GM12873 (cell line): ENCODE results near the gene TPCN2.

Experiments used
- TF ChIP-seq, protein P1 (sequence below): IDR thresholded peaks from 2 replicates; pipeline ENCODE4 v1.5.1; 2012; ENCODE audit warnings: low read depth, mild to moderate bottlenecking, moderate library complexity, low read length, control low read depth; ENCODE audit not compliant: insufficient read depth; ENCODE audit errors: missing control alignments

The TPCN2 gene

GRCh38 chr11:69105461-69106030, 56.8 kb downstream of the TPCN2 start:
- TF ChIP-seq, protein P1, sequence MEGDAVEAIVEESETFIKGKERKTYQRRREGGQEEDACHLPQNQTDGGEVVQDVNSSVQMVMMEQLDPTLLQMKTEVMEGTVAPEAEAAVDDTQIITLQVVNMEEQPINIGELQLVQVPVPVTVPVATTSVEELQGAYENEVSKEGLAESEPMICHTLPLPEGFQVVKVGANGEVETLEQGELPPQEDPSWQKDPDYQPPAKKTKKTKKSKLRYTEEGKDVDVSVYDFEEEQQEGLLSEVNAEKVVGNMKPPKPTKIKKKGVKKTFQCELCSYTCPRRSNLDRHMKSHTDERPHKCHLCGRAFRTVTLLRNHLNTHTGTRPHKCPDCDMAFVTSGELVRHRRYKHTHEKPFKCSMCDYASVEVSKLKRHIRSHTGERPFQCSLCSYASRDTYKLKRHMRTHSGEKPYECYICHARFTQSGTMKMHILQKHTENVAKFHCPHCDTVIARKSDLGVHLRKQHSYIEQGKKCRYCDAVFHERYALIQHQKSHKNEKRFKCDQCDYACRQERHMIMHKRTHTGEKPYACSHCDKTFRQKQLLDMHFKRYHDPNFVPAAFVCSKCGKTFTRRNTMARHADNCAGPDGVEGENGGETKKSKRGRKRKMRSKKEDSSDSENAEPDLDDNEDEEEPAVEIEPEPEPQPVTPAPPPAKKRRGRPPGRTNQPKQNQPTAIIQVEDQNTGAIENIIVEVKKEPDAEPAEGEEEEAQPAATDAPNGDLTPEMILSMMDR = no peak

DNA sequence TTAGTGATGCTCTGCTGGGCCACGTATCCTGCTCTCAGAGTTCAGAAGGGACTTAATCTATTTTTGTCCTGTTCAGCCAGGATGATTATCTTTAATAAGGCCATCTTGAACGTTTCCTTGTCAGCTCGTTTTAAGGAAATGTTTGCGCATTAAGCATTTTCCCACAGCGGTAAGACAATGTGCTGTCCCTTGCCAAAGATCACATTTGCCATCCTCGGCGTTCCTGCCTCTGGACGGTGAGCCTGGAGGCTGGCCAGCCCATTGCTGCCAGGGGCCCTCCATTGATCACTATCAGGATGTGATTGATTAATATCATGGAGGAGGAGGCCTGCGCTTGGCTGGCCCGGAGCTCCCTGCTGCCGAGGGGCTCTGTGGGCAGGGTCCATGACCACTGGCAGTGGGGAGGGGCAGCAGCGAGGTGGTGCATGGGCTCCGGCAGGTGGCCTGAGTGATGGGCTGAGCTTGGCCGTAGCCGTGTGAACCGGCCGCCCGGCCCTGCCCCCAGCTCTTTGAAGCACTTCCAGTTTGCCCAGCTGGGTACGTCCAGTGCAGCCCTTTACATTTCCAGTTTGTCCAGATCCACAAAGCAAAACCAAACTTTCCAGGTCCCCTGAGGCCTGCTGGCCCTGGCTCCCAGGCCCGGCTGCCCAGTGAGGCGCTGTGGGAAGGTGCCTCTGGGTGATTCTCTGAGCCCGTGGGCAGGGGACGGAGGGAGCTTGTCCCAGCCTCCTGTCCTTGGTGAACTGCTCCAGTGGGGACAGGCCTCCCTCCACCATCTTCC, 57.5 kb downstream of the TPCN2 start:
- TF ChIP-seq, protein P1 = no peak

DNA sequence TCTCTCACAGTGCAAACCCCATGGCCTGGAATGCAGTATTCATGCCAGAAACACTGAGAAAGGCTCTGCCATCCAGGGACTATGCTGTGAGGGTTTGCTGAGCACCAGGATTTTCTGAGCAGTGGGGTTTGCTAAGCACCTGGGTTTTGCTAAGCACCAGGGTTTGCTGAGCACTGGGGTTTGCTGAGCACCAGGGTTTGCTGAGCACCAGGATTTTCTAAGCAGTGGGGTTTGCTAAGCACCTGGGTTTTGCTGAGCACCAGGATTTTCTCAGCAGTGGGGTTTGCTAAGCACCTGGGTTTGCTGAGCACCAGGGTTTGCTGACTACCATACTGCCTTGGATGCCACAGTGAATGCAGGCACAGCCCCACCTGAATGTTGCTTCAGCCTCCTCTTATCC, 58.7 kb downstream of the TPCN2 start:
- TF ChIP-seq, protein P1 = no peak

DNA sequence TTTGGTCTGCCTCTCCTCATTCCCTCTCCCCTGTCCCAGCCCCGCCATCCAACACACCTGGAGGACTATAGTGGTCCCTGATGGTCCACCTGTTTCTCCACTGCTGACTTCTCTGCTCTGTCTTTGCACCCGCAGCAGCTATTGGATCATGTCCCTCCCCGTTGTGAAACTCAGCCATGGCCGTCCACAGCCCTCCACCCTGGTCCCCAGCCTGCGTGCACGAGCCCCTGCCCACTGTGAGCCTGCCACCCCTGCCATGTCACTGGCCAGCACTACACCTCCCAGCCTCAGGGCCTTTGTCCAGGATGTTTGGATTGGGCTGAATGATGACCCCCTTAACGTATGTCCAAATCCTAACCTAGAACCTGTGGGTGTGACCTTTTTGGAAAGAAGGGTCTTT, 59.3 kb downstream of the TPCN2 start:
- TF ChIP-seq, protein P1 = no peak

- TF ChIP-seq, protein P1 = no peak
Measured at GRCh38 chr11:69108559-69108958, 59.8 kb downstream of the TPCN2 start.

GRCh38 chr11:69109101-69109500, 60.4 kb downstream of the TPCN2 start:
- TF ChIP-seq, protein P1 = no peak

GRCh38 chr11:69110451-69110850, 61.7 kb downstream of the TPCN2 start:
- TF ChIP-seq, protein P1 = no peak
